ENCODE data around the gene LTB4R2.
"Not testable (repeated sequence)": the region's sequence is repeated elsewhere in the genome, so short reads cannot be mapped to it uniquely, and the experiment has no call there.

The LTB4R2 gene

GRCh38 chr14:24340606-24341005, 30.7 kb downstream of the LTB4R2 start:
- no peak for DNase-seq (ENCODE audit: low read depth)

- no peak for DNase-seq (ENCODE audit: low read depth)
Measured at GRCh38 chr14:24342889-24343288, 32.9 kb downstream of the LTB4R2 start.

GRCh38 chr14:24343795-24344660, 34.1 kb downstream of the LTB4R2 start:
- DNase-seq (ENCODE audit: low read depth) = no peak

- DNase-seq (ENCODE audit: low read depth) = no peak
Measured at GRCh38 chr14:24347134-24347533, 37.2 kb downstream of the LTB4R2 start.

- no peak for DNase-seq (ENCODE audit: low read depth)
Measured at GRCh38 chr14:24348186-24348585, 38.2 kb downstream of the LTB4R2 start.

- DNase-seq (ENCODE audit: low read depth) = no peak
Measured at GRCh38 chr14:24349742-24350141, 39.8 kb downstream of the LTB4R2 start.

GRCh38 chr14:24351517-24351916, 41.6 kb downstream of the LTB4R2 start:
- no peak for DNase-seq (ENCODE audit: low read depth)

GRCh38 chr14:24353559-24354481, 43.9 kb downstream of the LTB4R2 start:
- no peak for DNase-seq (ENCODE audit: low read depth)

- not testable (repeated sequence) for DNase-seq (ENCODE audit: low read depth)
Measured at GRCh38 chr14:24354482-24354825, 44.5 kb downstream of the LTB4R2 start.

- no peak for DNase-seq (ENCODE audit: low read depth)
Measured at GRCh38 chr14:24355009-24355408, 45.1 kb downstream of the LTB4R2 start.

GRCh38 chr14:24356208-24356607, 46.3 kb downstream of the LTB4R2 start:
- no peak for DNase-seq (ENCODE audit: low read depth)

- DNase-seq (ENCODE audit: low read depth) = no peak
Measured at GRCh38 chr14:24360281-24360680, 50.3 kb downstream of the LTB4R2 start.

GRCh38 chr14:24361326-24361725, 51.4 kb downstream of the LTB4R2 start:
- no peak for DNase-seq (ENCODE audit: low read depth)
